ENCODE data around the gene NMNAT1. TPM values are rescaled to one million over a fixed set of nuclear protein-coding genes. Genes with fewer than 3 reads are reported as not detected.

NMNAT1 gene
- total RNA-seq, 1 experiment from 2014 or later, result 7.6 TPM

Small RNA genes lying within 50 kb of the gene (microRNA-seq; reads per million reads assigned to microRNA genes)
- 2.2 reads per million for gene MIR5697 (ENCODE audit: unreplicated experiment)

Other genes starting within 250 kb of the NMNAT1 start
- gene CLSTN1, start 119.5 kb upstream of the NMNAT1 start, total RNA-seq (2021; ENCODE audit: unreplicated experiment), result 143 TPM
- 36.9 TPM for gene CTNNBIP1, start 33.2 kb upstream of the NMNAT1 start, total RNA-seq (2021; ENCODE audit: unreplicated experiment)
- 37.9 TPM for gene LZIC, start 84 bp upstream of the NMNAT1 start, total RNA-seq (2021; ENCODE audit: unreplicated experiment)
- gene RBP7, start 53.8 kb downstream of the NMNAT1 start, total RNA-seq (2021; ENCODE audit: unreplicated experiment), result 28.9 TPM
- 54.7 TPM for gene UBE4B, start 89.5 kb downstream of the NMNAT1 start, total RNA-seq (2021; ENCODE audit: unreplicated experiment)